ENCODE data around the gene SOX6. TPM values are rescaled to one million over a fixed set of nuclear protein-coding genes. Genes with fewer than 3 reads are reported as not detected.

Gene SOX6
- total RNA-seq, 1 experiment from 2014 or later, result not detected

- H2BK120ac ChIP-seq (ENCODE audit: low read depth, low read length, poor library complexity, severe bottlenecking), result no peak overlapping the region
- Mint-ChIP-seq H3K27ac (no peak overlapping the region), H3K27me3 (ENCODE audit: low read depth) (peaks cover 78% of the 10 kb centered on the region), H3K4me1 (peaks cover 0 to 3% of the 10 kb centered on the region in 2 experiments; a peak in 1 of 4 replicates), H3K4me3 (no peak overlapping the region), H3K36me3 (ENCODE audit: insufficient read depth in 1 of 3, low read depth in 3 of 3) (no peaks in the 10 kb centered on the region), H3K9me3 (no peaks in the 10 kb centered on the region)
- no peak overlapping the region for H4K8ac ChIP-seq (replicated peaks; ENCODE audit: insufficient read length, low read depth, low read length)
- H3K23ac ChIP-seq (ENCODE audit: insufficient read length, low read depth, low read length), result no peak overlapping the region
- H2AK5ac ChIP-seq (ENCODE audit: insufficient read length, low read length), result no peak overlapping the region
- no peak overlapping the region for H3K27ac ChIP-seq (ENCODE audit: insufficient read length, low read depth, low read length)
- no peak overlapping the region for H3K4ac ChIP-seq (ENCODE audit: low read depth, low read length)
- H3K9me3 ChIP-seq (ENCODE audit: control insufficient read depth, low read depth, low read length), result no peaks in the 10 kb centered on the region
- no peak overlapping the region for H3K9ac ChIP-seq (ENCODE audit: extremely low read depth, insufficient read length, low read length)
- H3K27me3 ChIP-seq (ENCODE audit: insufficient read depth, low read length), result no peaks in the 10 kb centered on the region
- no peaks in the 10 kb centered on the region for H3K79me1 ChIP-seq (ENCODE audit: insufficient read depth, low read depth, low read length, poor library complexity, severe bottlenecking)
- no peaks in the 10 kb centered on the region for H3K4me1 ChIP-seq (ENCODE audit: insufficient read depth, low read length)
- H2BK15ac ChIP-seq (ENCODE audit: low read depth, low read length), result no peak overlapping the region
- no peaks in the 10 kb centered on the region for H3K23me2 ChIP-seq (ENCODE audit: insufficient read length, low read depth, low read length, poor library complexity, severe bottlenecking)
- H2BK20ac ChIP-seq (ENCODE audit: low read depth, low read length, poor library complexity, severe bottlenecking), result no peak overlapping the region
- no peak overlapping the region for H2BK5ac ChIP-seq (ENCODE audit: insufficient read length, low read length)
- H3K14ac ChIP-seq (ENCODE audit: insufficient read depth, low read length), result no peak overlapping the region
- H3K79me2 ChIP-seq (ENCODE audit: insufficient read depth, low read length), result no peaks in the 10 kb centered on the region
- H2BK12ac ChIP-seq (ENCODE audit: insufficient read length, low read depth, low read length), result no peak overlapping the region
- no peak overlapping the region for H3K18ac ChIP-seq (ENCODE audit: insufficient read length, low read depth, low read length)
- no peak overlapping the region for H3T11ph ChIP-seq (ENCODE audit: low read length)
- H4K20me1 ChIP-seq (ENCODE audit: control insufficient read depth, insufficient read depth, insufficient read length), result no peaks in the 10 kb centered on the region
- H2AFZ ChIP-seq (ENCODE audit: low read length), result no peak overlapping the region
- H3K56ac ChIP-seq (ENCODE audit: insufficient read length, low read depth, low read length), result no peak overlapping the region
- no peak overlapping the region for H4K91ac ChIP-seq (ENCODE audit: insufficient read length, low read depth, low read length)
- H3K4me2 ChIP-seq (ENCODE audit: insufficient read depth, insufficient read length, low read length), result no peak overlapping the region
- no peak for DNase-seq
- TF ChIP-seq, protein P1, sequence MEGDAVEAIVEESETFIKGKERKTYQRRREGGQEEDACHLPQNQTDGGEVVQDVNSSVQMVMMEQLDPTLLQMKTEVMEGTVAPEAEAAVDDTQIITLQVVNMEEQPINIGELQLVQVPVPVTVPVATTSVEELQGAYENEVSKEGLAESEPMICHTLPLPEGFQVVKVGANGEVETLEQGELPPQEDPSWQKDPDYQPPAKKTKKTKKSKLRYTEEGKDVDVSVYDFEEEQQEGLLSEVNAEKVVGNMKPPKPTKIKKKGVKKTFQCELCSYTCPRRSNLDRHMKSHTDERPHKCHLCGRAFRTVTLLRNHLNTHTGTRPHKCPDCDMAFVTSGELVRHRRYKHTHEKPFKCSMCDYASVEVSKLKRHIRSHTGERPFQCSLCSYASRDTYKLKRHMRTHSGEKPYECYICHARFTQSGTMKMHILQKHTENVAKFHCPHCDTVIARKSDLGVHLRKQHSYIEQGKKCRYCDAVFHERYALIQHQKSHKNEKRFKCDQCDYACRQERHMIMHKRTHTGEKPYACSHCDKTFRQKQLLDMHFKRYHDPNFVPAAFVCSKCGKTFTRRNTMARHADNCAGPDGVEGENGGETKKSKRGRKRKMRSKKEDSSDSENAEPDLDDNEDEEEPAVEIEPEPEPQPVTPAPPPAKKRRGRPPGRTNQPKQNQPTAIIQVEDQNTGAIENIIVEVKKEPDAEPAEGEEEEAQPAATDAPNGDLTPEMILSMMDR (conservative IDR thresholded peaks at IDR 0.05), result no peak
- no peak overlapping the region for H4K5ac ChIP-seq (ENCODE audit: insufficient read length, low read depth, low read length)
Observed at GRCh38 chr11:16385099-16385498, 28.8 kb upstream of the SOX6 start.
